WTC11 (cell line): Measurements from ENCODE around the gene SLC7A6.

Experiments used
- ELF4 ChIP-seq: sonication (generic); formaldehyde crosslinking; IDR thresholded peaks from 2 replicates; pipeline ENCODE4 v1.8.1; 2022; ENCODE audit warnings: low read depth, mild to moderate bottlenecking, moderate library complexity, missing genetic modification reagents
- MYBL2 ChIP-seq: sonication (generic); formaldehyde crosslinking; IDR thresholded peaks from 2 replicates; pipeline ENCODE4 v1.8.1; 2023; ENCODE audit warnings: mild to moderate bottlenecking, moderate library complexity, missing genetic modification reagents
- NFATC4 ChIP-seq: fragments of 250-450 bp; sonication (Bioruptor Pico); IDR thresholded peaks from 2 replicates; pipeline ENCODE4 v1.9.0; 2021; ENCODE audit warnings: mild to moderate bottlenecking
- SP1 ChIP-seq: sonication (generic); formaldehyde crosslinking; conservative IDR thresholded peaks from 2 replicates; pipeline ENCODE4 v1.8.1; 2022; ENCODE audit warnings: missing genetic modification reagents
- TCF7 ChIP-seq: sonication (generic); formaldehyde crosslinking; IDR thresholded peaks from 2 replicates; pipeline ENCODE4 v1.8.0; 2022; ENCODE audit warnings: mild to moderate bottlenecking, low read depth, missing genetic modification reagents, moderate library complexity
- ZNF138 ChIP-seq: sonication (generic); formaldehyde crosslinking; conservative IDR thresholded peaks from 2 replicates; pipeline ENCODE4 v1.8.1; 2022; ENCODE audit warnings: mild to moderate bottlenecking, moderate library complexity, missing genetic modification reagents
- TF ChIP-seq, protein P1 (sequence below): fragments of 200-600 bp; IDR thresholded peaks from 2 replicates; pipeline ENCODE4 v1.8.0; 2022; ENCODE audit warnings: antibody characterized with exemption
- TF ChIP-seq, protein P2 (sequence below): sonication (generic); formaldehyde crosslinking; IDR thresholded peaks from 2 replicates; pipeline ENCODE4 v1.8.0; 2022; ENCODE audit warnings: mild to moderate bottlenecking, missing genetic modification reagents
- TF ChIP-seq, protein P3 (sequence below): sonication (generic); formaldehyde crosslinking; IDR thresholded peaks from 2 replicates; pipeline ENCODE4 v1.8.0; 2022; ENCODE audit warnings: mild to moderate bottlenecking, missing genetic modification reagents
- TF ChIP-seq, protein P4 (sequence below): sonication (generic); formaldehyde crosslinking; IDR thresholded peaks from 2 replicates; pipeline ENCODE4 v1.8.0; 2022; ENCODE audit warnings: mild to moderate bottlenecking, missing genetic modification reagents

DNA sequence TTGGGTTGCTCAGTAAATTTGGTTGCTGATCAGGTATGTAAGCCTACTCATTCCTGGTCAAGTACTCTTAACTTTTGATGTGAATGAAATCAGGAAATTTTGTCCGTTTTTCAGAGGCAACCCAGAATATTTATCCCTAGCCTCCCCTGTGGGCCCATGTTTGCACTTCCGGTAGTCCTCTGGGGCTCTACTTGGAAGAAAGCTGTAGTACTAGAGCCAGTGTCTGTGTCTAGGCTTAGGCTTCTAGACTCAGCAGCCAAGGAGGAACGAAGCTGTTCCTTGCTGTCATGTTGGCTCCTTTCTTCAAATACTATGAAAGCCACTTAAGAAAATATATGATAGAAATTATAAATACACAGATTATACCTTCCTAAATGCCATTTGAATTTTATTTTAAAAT lies 49.6 kb upstream of the SLC7A6 start:
- TF ChIP-seq NFATC4 (CRISPR knock-in tag): no peak
- no peak for TF ChIP-seq SP1 (CRISPR knock-in tag)
- TF ChIP-seq, protein P1, sequence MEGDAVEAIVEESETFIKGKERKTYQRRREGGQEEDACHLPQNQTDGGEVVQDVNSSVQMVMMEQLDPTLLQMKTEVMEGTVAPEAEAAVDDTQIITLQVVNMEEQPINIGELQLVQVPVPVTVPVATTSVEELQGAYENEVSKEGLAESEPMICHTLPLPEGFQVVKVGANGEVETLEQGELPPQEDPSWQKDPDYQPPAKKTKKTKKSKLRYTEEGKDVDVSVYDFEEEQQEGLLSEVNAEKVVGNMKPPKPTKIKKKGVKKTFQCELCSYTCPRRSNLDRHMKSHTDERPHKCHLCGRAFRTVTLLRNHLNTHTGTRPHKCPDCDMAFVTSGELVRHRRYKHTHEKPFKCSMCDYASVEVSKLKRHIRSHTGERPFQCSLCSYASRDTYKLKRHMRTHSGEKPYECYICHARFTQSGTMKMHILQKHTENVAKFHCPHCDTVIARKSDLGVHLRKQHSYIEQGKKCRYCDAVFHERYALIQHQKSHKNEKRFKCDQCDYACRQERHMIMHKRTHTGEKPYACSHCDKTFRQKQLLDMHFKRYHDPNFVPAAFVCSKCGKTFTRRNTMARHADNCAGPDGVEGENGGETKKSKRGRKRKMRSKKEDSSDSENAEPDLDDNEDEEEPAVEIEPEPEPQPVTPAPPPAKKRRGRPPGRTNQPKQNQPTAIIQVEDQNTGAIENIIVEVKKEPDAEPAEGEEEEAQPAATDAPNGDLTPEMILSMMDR: no peak
- no peak for TF ChIP-seq TCF7 (CRISPR knock-in tag)
- TF ChIP-seq MYBL2 (CRISPR knock-in tag): no peak
- TF ChIP-seq, protein P2, sequence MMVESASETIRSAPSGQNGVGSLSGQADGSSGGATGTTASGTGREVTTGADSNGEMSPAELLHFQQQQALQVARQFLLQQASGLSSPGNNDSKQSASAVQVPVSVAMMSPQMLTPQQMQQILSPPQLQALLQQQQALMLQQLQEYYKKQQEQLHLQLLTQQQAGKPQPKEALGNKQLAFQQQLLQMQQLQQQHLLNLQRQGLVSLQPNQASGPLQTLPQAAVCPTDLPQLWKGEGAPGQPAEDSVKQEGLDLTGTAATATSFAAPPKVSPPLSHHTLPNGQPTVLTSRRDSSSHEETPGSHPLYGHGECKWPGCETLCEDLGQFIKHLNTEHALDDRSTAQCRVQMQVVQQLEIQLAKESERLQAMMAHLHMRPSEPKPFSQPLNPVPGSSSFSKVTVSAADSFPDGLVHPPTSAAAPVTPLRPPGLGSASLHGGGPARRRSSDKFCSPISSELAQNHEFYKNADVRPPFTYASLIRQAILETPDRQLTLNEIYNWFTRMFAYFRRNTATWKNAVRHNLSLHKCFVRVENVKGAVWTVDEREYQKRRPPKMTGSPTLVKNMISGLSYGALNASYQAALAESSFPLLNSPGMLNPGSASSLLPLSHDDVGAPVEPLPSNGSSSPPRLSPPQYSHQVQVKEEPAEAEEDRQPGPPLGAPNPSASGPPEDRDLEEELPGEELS (CRISPR knock-in tag): no peak
- TF ChIP-seq, protein P3, sequence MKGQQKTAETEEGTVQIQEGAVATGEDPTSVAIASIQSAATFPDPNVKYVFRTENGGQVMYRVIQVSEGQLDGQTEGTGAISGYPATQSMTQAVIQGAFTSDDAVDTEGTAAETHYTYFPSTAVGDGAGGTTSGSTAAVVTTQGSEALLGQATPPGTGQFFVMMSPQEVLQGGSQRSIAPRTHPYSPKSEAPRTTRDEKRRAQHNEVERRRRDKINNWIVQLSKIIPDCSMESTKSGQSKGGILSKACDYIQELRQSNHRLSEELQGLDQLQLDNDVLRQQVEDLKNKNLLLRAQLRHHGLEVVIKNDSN (CRISPR knock-in tag): no peak
- TF ChIP-seq ZNF138 (CRISPR knock-in tag): no peak
- TF ChIP-seq, protein P4, sequence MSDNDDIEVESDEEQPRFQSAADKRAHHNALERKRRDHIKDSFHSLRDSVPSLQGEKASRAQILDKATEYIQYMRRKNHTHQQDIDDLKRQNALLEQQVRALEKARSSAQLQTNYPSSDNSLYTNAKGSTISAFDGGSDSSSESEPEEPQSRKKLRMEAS (CRISPR knock-in tag): no peak
- no peak for TF ChIP-seq ELF4 (CRISPR knock-in tag)
